Activated naive CD4-positive, alpha-beta T cell treated with Interleukin-2 at 50 U/mL for 16 hours (primary cell): ENCODE measurements around the gene SLC17A7.

ENCODE experiments used
- DNase-seq: peaks from one replicate; pipeline ENCODE4 v3.0.0-alpha.2; 2020

SLC17A7 gene

GRCh38 chr19:49443366-49444099, 2.2 kb upstream of the SLC17A7 start:
- DNase-seq, result peak; percentile 94

- peak; percentile 59 for DNase-seq
Measured at GRCh38 chr19:49442771-49443365, 1.5 kb upstream of the SLC17A7 start.

- peak; percentile 32 for DNase-seq
Measured at GRCh38 chr19:49442354-49442753, 1.0 kb upstream of the SLC17A7 start.

GRCh38 chr19:49441960-49442350, 628 bp upstream of the SLC17A7 start:
- DNase-seq, result no peak

GRCh38 chr19:49440439-49441209, 703 bp downstream of the SLC17A7 start:
- DNase-seq, result no peak

GRCh38 chr19:49439836-49440235, 1.5 kb downstream of the SLC17A7 start:
- no peak for DNase-seq

GRCh38 chr19:49438261-49438660, 3.1 kb downstream of the SLC17A7 start:
- DNase-seq, result no peak

- DNase-seq, result no peak
Measured at GRCh38 chr19:49437231-49437630, 4.1 kb downstream of the SLC17A7 start.

GRCh38 chr19:49436381-49437017, 4.8 kb downstream of the SLC17A7 start:
- peak; percentile 58 for DNase-seq

- DNase-seq, result no peak
Measured at GRCh38 chr19:49435670-49436069, 5.7 kb downstream of the SLC17A7 start.

- DNase-seq, result no peak
Measured at GRCh38 chr19:49434907-49435583, 6.3 kb downstream of the SLC17A7 start.

- DNase-seq, result no peak
Measured at GRCh38 chr19:49433240-49433901, 8.0 kb downstream of the SLC17A7 start.

GRCh38 chr19:49432141-49433073, 8.9 kb downstream of the SLC17A7 start:
- DNase-seq, result peak; percentile 39

GRCh38 chr19:49431330-49431749, 10.0 kb downstream of the SLC17A7 start:
- no peak for DNase-seq

- peak; percentile 38 for DNase-seq
Measured at GRCh38 chr19:49430678-49431329, 10.5 kb downstream of the SLC17A7 start.

- DNase-seq, result no peak
Measured at GRCh38 chr19:49430172-49430677, 11.1 kb downstream of the SLC17A7 start.

GRCh38 chr19:49428547-49429451, 12.5 kb downstream of the SLC17A7 start:
- DNase-seq, result no peak

- peak; percentile 35 for DNase-seq
Measured at GRCh38 chr19:49427855-49428546, 13.3 kb downstream of the SLC17A7 start.
